ENCODE measurements around the gene BMP6. TPM values are rescaled to one million over a fixed set of nuclear protein-coding genes. Genes with fewer than 3 reads are reported as not detected.

The BMP6 gene
- total RNA-seq, 1 experiment from 2014 or later = 13.6 TPM

DNA sequence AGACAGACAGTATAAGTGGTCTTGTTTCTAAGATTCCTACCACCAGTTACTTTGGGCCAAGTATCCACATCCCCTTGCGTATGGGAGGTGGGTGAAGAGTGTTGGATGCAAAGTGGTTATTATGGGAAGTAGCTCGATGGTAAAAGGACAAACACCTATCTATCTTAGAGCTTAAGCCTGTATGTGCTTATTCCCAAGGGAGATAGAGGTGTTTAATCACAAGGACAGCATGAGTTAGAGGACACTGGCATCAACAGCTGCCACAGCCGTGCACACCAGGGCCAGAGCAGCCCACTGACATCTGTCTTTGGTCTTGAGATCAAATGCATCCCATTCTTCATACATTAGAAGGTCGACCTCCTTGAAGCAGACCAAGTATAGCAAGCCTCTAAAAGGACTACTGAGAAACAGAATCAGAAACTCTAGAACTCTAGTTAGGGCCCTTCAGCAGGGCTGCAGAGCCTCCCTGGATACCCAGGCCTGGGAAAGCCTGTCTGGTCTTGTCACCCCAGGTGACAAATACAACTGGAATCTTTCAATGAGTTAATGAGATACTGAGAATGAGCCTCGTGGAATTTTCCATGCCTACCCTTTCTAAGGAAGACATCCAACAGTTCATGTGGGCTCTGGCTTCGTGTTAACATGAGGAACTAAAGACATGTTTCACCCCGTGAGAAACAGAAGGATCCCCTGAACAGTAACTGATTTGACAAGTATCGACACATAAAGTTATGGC, 156.0 kb downstream of the BMP6 start:
- no peaks in the 10 kb centered on the region for H3K4me1 ChIP-seq (ENCODE audit: control insufficient read depth, insufficient read depth, low read length)
- no peaks in the 10 kb centered on the region for H3K27me3 ChIP-seq (ENCODE audit: control insufficient read depth, insufficient read depth, low read length)
- peaks cover 32% of the 10 kb centered on the region for H3K36me3 ChIP-seq (ENCODE audit: control insufficient read depth, insufficient read depth, low read length)
- no peak overlapping the region for H3K27ac ChIP-seq (ENCODE audit: low read length)
- DNase-seq (ENCODE audit: low read depth, low spot score) (no peak), ATAC-seq (no peak)
- H3K9me3 ChIP-seq (ENCODE audit: control insufficient read depth, insufficient read depth, low read depth, low read length) = no peaks in the 10 kb centered on the region
- no TSS peak for BruUV-seq (replicated peaks)
- H3K4me3 ChIP-seq (ENCODE audit: low read depth in 2 of 2, low read length in 2 of 2) = no peak overlapping the region
- TF ChIP-seq POLR2AphosphoS5 (IDR thresholded peaks at IDR 0.05; ENCODE audit: low read depth, low read length) = no peak
- TF ChIP-seq TCF7L2 (IDR thresholded peaks at IDR 0.05; ENCODE audit: low read depth, low read length) = no peak
- TF ChIP-seq, protein P1, sequence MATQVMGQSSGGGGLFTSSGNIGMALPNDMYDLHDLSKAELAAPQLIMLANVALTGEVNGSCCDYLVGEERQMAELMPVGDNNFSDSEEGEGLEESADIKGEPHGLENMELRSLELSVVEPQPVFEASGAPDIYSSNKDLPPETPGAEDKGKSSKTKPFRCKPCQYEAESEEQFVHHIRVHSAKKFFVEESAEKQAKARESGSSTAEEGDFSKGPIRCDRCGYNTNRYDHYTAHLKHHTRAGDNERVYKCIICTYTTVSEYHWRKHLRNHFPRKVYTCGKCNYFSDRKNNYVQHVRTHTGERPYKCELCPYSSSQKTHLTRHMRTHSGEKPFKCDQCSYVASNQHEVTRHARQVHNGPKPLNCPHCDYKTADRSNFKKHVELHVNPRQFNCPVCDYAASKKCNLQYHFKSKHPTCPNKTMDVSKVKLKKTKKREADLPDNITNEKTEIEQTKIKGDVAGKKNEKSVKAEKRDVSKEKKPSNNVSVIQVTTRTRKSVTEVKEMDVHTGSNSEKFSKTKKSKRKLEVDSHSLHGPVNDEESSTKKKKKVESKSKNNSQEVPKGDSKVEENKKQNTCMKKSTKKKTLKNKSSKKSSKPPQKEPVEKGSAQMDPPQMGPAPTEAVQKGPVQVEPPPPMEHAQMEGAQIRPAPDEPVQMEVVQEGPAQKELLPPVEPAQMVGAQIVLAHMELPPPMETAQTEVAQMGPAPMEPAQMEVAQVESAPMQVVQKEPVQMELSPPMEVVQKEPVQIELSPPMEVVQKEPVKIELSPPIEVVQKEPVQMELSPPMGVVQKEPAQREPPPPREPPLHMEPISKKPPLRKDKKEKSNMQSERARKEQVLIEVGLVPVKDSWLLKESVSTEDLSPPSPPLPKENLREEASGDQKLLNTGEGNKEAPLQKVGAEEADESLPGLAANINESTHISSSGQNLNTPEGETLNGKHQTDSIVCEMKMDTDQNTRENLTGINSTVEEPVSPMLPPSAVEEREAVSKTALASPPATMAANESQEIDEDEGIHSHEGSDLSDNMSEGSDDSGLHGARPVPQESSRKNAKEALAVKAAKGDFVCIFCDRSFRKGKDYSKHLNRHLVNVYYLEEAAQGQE (IDR thresholded peaks at IDR 0.05; ENCODE audit: insufficient read depth in 1 of 2, low read depth in 2 of 2, low read length in 1 of 2) = no peak
- TF ChIP-seq, protein P2, sequence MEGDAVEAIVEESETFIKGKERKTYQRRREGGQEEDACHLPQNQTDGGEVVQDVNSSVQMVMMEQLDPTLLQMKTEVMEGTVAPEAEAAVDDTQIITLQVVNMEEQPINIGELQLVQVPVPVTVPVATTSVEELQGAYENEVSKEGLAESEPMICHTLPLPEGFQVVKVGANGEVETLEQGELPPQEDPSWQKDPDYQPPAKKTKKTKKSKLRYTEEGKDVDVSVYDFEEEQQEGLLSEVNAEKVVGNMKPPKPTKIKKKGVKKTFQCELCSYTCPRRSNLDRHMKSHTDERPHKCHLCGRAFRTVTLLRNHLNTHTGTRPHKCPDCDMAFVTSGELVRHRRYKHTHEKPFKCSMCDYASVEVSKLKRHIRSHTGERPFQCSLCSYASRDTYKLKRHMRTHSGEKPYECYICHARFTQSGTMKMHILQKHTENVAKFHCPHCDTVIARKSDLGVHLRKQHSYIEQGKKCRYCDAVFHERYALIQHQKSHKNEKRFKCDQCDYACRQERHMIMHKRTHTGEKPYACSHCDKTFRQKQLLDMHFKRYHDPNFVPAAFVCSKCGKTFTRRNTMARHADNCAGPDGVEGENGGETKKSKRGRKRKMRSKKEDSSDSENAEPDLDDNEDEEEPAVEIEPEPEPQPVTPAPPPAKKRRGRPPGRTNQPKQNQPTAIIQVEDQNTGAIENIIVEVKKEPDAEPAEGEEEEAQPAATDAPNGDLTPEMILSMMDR (IDR thresholded peaks at IDR 0.05) = no peak
- TF ChIP-seq SIN3A (IDR thresholded peaks at IDR 0.05; ENCODE audit: borderline replicate concordance, insufficient read depth, low read depth, low read length) = no peak
- in situ Hi-C loops (cut with HindIII; ENCODE audit: low pct_unique_long_range_greater_than_20kb, low sequenced_read_pairs) (no loop called here), intact Hi-C loops (cut with micrococcal nuclease; ENCODE audit: unreplicated experiment) (no loop called here)
- ChIA-PET CTCF (no interaction called here), POLR2A (no interaction called here)

DNA sequence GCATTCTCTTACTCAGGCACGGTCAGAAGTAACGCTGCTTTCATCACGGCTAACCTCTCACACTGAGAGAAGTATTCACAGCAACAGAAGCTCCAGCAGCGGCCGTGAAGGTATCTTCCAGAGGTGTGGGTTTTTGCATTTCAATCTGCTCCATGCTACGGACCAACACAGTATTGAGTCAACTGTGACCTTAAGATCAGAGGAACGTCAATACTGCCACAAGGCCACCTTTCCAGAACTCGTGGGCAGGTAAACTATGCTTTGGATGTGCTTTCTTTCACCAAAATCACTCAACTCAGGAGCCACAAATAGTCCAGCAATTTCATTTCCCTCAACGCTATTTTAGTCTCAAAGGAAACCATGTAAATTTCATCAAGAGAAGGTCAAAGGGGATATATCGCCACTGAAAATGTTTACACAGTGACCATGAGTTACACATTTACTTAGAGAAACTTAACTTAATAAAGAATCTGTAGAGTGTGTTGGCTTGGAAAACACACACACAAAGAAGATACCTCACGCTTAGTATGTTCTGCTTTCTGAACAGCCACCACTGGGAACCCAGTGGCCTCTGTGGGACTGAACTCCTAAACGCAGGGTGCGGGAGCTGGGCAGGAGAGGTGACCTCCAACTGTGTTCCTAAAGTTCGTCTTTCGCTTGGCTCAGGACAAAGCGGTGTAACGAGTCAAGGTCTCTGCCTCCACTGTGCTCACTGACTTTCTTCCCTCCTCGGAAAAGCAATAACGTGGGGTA, 156.8 kb downstream of the BMP6 start:
- Histone ChIP-seq H3K4me3 (ENCODE audit: low read depth in 2 of 2, low read length in 2 of 2) (no peak overlapping the region), H3K9me3 (ENCODE audit: control insufficient read depth, insufficient read depth, low read depth, low read length) (no peaks in the 10 kb centered on the region), H3K27me3 (ENCODE audit: control insufficient read depth, insufficient read depth, low read length) (no peaks in the 10 kb centered on the region), H3K27ac (ENCODE audit: low read length) (no peak overlapping the region), H3K4me1 (ENCODE audit: control insufficient read depth, insufficient read depth, low read length) (no peaks in the 10 kb centered on the region), H3K36me3 (ENCODE audit: control insufficient read depth, insufficient read depth, low read length) (peaks cover 32% of the 10 kb centered on the region)
- ATAC-seq = no peak
- ChIA-PET POLR2A (no interaction called here), CTCF (no interaction called here)
- BruUV-seq (replicated peaks) = TSS peak; percentile 89
- in situ Hi-C loops (cut with HindIII; ENCODE audit: low pct_unique_long_range_greater_than_20kb, low sequenced_read_pairs) (no loop called here), intact Hi-C loops (cut with micrococcal nuclease; ENCODE audit: unreplicated experiment) (no loop called here)
- no peak for TF ChIP-seq TCF7L2 (IDR thresholded peaks at IDR 0.05; ENCODE audit: low read depth, low read length)
- TF ChIP-seq, protein P1 (IDR thresholded peaks at IDR 0.05; ENCODE audit: insufficient read depth in 1 of 2, low read depth in 2 of 2, low read length in 1 of 2) = no peak
- TF ChIP-seq, protein P2 (IDR thresholded peaks at IDR 0.05) = no peak
- TF ChIP-seq POLR2AphosphoS5 (IDR thresholded peaks at IDR 0.05; ENCODE audit: low read depth, low read length) = no peak
- TF ChIP-seq SIN3A (IDR thresholded peaks at IDR 0.05; ENCODE audit: borderline replicate concordance, insufficient read depth, low read depth, low read length) = no peak
- no peak for DNase-seq (ENCODE audit: low read depth, low spot score)
